HepG2 (cell line): ENCODE measurements around the gene TIMP3. TPM values are rescaled to one million over a fixed set of nuclear protein-coding genes. Genes with fewer than 3 reads are reported as not detected.
A peak's percentile ranks its signal among the peaks of the same experiment; 100 is the strongest.

ENCODE experiments used
- ATF2 ChIP-seq: sonication (generic); formaldehyde crosslinking; IDR thresholded peaks from 2 replicates; pipeline ENCODE4 v1.4.0; 2020; ENCODE audit warnings: missing genetic modification reagents
- BCL3 ChIP-seq: sonication (generic); formaldehyde crosslinking; IDR thresholded peaks from 2 replicates; pipeline ENCODE4 v1.5.1; 2020; ENCODE audit warnings: mild to moderate bottlenecking, missing genetic modification reagents, moderate library complexity
- DPF2 ChIP-seq: sonication (generic); formaldehyde crosslinking; IDR thresholded peaks from 2 replicates; pipeline ENCODE4 v1.4.0; 2020; ENCODE audit warnings: mild to moderate bottlenecking, low read depth, missing genetic modification reagents, borderline replicate concordance
- ESRRA ChIP-seq: sonication (generic); formaldehyde crosslinking; IDR thresholded peaks from 2 replicates; pipeline ENCODE4 v1.5.1; 2020; ENCODE audit warnings: mild to moderate bottlenecking, low read depth, missing genetic modification reagents
- GATAD2A ChIP-seq: IDR thresholded peaks from 2 replicates; pipeline ENCODE4 v1.6.1; 2016
- HNF4G ChIP-seq, 2 experiments: sonication (generic) in 1 of 2; formaldehyde crosslinking in 1 of 2; IDR thresholded peaks; 2 replicates each; pipeline versions ENCODE4 v1.4.0 to v1.6.1; 2011 to 2020; ENCODE audit warnings: borderline replicate concordance in 2 of 2, low read depth in 2 of 2, mild to moderate bottlenecking in 2 of 2, low read length in 1 of 2, missing genetic modification reagents in 1 of 2, moderate library complexity in 1 of 2
- KLF11 ChIP-seq: IDR thresholded peaks from 2 replicates; pipeline ENCODE4 v1.6.1; 2016; ENCODE audit warnings: missing compliant biosample characterization
- MEF2D ChIP-seq: sonication (generic); formaldehyde crosslinking; IDR thresholded peaks from 2 replicates; pipeline ENCODE4 v1.5.1; 2020; ENCODE audit warnings: mild to moderate bottlenecking, missing genetic modification reagents
- PHF8 ChIP-seq: sonication (generic); formaldehyde crosslinking; IDR thresholded peaks from 2 replicates; pipeline ENCODE4 v1.5.0; 2020; ENCODE audit warnings: missing genetic modification reagents
- POLR2G ChIP-seq: fragments of 200-400 bp; formaldehyde crosslinking; IDR thresholded peaks from 2 replicates; pipeline ENCODE4 v1.6.1; 2018; ENCODE audit warnings: mild to moderate bottlenecking, low read depth, low read length, moderate library complexity
- PRDM10 ChIP-seq: sonication (generic); formaldehyde crosslinking; IDR thresholded peaks from 2 replicates; pipeline ENCODE4 v1.4.0; 2020; ENCODE audit warnings: low read depth, missing genetic modification reagents
- PRPF4 ChIP-seq: fragments of 200-400 bp; formaldehyde crosslinking; IDR thresholded peaks from 2 replicates; pipeline ENCODE4 v1.6.1; 2016; ENCODE audit warnings: low read length, low read depth; ENCODE audit not compliant: poor library complexity, severe bottlenecking
- ZNF10 ChIP-seq: sonication (generic); formaldehyde crosslinking; IDR thresholded peaks from 2 replicates; pipeline ENCODE4 v1.4.0; 2020; ENCODE audit warnings: mild to moderate bottlenecking, low read depth, missing genetic modification reagents, borderline replicate concordance
- ZNF34 ChIP-seq: sonication (generic); formaldehyde crosslinking; IDR thresholded peaks from 2 replicates; pipeline ENCODE4 v1.4.0; 2020; ENCODE audit warnings: mild to moderate bottlenecking, missing genetic modification reagents, borderline replicate concordance
- ZNF503 ChIP-seq: sonication (generic); formaldehyde crosslinking; IDR thresholded peaks from 2 replicates; pipeline ENCODE4 v1.4.0; 2020; ENCODE audit warnings: missing genetic modification reagents
- ZNF557 ChIP-seq: sonication (generic); formaldehyde crosslinking; IDR thresholded peaks from 2 replicates; pipeline ENCODE4 v1.4.0; 2020; ENCODE audit warnings: missing genetic modification reagents
- ZNF800 ChIP-seq: sonication (generic); formaldehyde crosslinking; IDR thresholded peaks from 2 replicates; pipeline ENCODE4 v1.4.0; 2020; ENCODE audit warnings: missing genetic modification reagents
- polyA plus RNA-seq, 8 experiments: library from polyadenylated mRNA; depleted of rRNA in 3 of 8; stranded (reverse) in 7 of 8; unstranded in 1 of 8; fragments of >200 nt; fragmentation: Illumina TruSeq in 4 of 8; extraction: Trizol in 4 of 8; gene quantifications; 2 replicates each; pipeline versions ENCODE4 v1.2.1 to v1.2.3, GENCODE V29; 2011 to 2016; ENCODE audit warnings: low read depth in 4 of 8, missing spikeins in 1 of 8, mixed read lengths in 1 of 8; ENCODE audit not compliant: insufficient read depth in 1 of 8
- total RNA-seq, 5 experiments: library from RNA; depleted of rRNA; stranded (reverse); fragments of >200 nt; fragmentation: Illumina TruSeq; extraction: Trizol; gene quantifications; 2 replicates each; pipeline ENCODE4 v1.2.3, GENCODE V29; 2016; ENCODE audit warnings: low read depth in 1 of 5

TIMP3 gene
- total and polyA plus RNA-seq, 2 of the 13 experiments (the other 11 are each of a cell fraction or from before 2014, with no cell fraction given) = 57.3 to 86.6 TPM

GRCh38 chr22:32801537-32802236 lies at the start of gene TIMP3 (continued):
- TF ChIP-seq ZNF800 (CRISPR knock-in tag) = no peak
- TF ChIP-seq POLR2G = peak; percentile 97
- TF ChIP-seq MEF2D = no peak
- peak; percentile 59; the same call in 1 of the 2 replicates for TF ChIP-seq ZNF34 (CRISPR knock-in tag)
- no peak for TF ChIP-seq KLF11 (CRISPR knock-in tag)
- TF ChIP-seq GATAD2A (CRISPR knock-in tag) = no peak
- TF ChIP-seq BCL3 = no peak
- TF ChIP-seq PRDM10 (CRISPR knock-in tag) = no peak
- peak; percentile 27; the same call in 1 of the 2 replicates for TF ChIP-seq ZNF503
- no peak for TF ChIP-seq DPF2
- no peak for TF ChIP-seq PHF8
- no peak for TF ChIP-seq ZNF10
- no peak for TF ChIP-seq ZNF557 (CRISPR knock-in tag)
- peak; percentile 42; the same call in 1 of the 2 replicates for TF ChIP-seq ESRRA (CRISPR knock-in tag)
- no peak; the same call in 1 of the 2 replicates for TF ChIP-seq ATF2 (CRISPR knock-in tag)
- TF ChIP-seq PRPF4 = no peak
- 0 out of 2 replicates have a peak, but pooled peaks have one; percentile 12 for TF ChIP-seq HNF4G (IDR thresholded peaks at IDR 0.05; ENCODE audit: borderline replicate concordance, low read depth, low read length)
- TF ChIP-seq HNF4G (CRISPR knock-in tag; IDR thresholded peaks at IDR 0.05; ENCODE audit: borderline replicate concordance, low read depth) = no peak; the same call in 1 of the 2 replicates
